ENCODE results near the gene SPPL2C.

SPPL2C gene

GRCh38 chr17:45828582-45829133 is 16.0 kb upstream of the SPPL2C start:
- DNase-seq (ENCODE audit: low read depth) = no peak

DNA sequence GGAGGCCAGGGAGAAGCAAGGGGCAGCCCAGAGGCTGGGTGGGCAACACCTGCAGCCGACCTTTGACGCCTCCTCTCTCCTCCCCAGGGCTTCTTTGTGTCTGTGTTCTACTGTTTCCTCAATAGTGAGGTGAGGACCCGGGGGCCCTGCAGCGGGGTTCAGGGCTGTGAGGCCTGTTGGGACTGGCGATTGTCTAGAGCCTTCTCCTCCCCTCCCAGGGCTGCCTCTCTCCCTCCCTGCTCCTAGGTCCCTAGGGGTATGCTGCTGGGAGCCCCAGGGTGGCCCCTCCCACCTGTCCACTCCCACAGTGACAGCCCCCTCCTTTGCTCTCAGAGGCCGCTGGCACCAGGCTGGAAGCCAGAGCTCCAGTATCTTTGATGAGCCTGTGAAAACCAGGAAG is 10.8 kb upstream of the SPPL2C start:
- DNase-seq (ENCODE audit: low read depth) = no peak

DNA sequence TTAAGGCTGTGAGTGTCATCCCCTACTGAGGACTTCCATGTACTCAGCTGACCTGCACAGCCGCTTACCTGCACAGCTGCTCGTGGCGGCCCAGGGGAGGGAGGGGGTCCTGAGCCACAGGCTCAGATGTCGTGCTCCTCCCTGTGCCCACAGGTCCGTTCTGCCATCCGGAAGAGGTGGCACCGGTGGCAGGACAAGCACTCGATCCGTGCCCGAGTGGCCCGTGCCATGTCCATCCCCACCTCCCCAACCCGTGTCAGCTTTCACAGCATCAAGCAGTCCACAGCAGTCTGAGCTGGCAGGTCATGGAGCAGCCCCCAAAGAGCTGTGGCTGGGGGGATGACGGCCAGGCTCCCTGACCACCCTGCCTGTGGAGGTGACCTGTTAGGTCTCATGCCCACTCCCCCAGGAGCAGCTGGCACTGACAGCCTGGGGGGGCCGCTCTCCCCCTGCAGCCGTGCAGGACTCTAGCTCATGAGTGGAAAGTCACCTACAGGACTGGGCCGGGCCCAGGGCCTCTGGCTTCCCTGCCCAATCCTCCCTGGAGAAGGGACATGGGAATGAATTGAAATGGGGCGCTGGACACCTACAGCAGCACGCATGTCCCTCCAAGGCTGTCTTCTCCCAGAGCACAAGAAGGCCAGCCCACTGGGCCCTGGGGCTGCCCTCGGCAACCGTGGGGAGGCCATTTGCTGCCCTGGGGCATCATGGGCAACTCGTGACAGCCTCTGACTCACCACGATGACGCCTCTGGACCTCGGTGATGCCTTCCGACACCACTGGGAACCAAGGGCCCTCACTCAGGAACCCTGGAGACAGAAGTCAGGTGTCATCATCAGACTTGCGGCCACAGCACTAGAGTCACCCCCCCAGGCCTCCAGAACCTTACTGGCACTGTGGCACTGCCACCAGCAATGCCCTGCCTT is 9.9 kb upstream of the SPPL2C start:
- DNase-seq (ENCODE audit: low read depth) = no peak

- no peak for DNase-seq (ENCODE audit: low read depth)
Observed at GRCh38 chr17:45835481-45835880, 9.2 kb upstream of the SPPL2C start.

DNA sequence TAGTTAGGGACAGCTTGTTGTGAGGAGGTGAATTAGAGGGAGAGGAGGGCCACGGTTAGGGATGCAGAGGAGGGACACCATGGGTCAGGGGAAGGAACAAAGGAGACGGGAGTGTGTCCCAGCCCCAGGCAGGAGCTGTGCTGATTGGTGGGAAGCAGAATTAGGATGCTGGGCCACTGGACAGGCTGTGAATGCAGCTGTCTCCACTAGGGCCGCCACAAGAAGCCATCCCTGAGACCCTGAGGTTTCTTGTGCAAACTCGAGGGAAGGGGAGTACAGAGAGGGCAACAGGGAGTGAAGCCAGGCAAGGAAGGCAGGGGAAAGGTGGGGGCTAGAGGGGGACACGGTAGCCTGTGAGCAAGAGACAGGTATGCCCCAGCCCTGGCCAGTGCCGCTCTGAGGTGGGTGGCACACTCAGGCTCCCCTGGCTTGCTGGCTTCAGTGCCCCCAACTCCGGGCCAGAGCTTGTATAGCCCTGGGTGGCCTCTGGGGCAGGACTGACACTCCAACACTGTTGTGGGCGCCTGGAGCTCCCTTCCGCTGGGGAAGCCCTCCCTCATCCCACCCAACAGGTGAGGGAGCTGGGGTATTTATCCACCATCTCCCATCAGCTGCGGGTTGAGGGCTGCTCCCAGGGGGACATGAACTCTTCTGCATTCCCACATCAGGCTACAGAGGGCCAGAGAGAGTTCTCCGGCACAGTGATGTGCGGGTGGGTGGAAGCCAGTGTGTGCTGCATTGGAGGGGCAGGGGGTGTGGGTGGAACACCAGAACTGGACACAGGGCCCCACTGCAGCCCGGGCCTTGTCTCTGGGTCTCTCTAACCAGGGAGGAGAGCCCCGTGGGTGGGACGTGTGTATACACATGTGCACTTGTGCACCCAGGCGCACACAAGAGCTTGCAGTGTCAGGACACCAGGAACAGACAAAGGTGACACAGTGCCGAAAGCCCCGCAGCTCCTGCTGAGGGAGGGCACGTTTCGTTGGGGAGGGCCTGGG is 8.3 kb upstream of the SPPL2C start:
- DNase-seq (ENCODE audit: low read depth) = no peak

DNA sequence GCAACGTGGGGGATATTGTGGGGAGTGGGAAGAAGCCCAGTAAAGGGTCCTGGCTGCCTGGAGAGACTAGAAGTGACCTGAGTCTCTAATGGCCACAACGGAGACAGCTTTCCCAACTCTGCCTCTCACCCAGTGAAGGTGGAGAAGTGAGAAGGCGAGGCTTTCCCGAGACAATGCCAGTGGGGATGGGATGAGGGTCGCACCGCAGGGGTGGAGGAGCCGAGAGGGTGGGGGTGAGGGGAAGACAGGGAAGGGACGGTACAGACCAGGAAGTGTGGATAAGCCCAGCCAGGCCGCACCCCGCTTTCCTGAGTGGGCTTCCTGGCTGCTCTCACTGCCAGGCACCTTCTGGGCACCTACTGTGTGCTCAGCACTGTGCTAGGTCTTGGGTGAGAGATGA is 7.5 kb upstream of the SPPL2C start:
- no peak for DNase-seq (ENCODE audit: low read depth)

DNA sequence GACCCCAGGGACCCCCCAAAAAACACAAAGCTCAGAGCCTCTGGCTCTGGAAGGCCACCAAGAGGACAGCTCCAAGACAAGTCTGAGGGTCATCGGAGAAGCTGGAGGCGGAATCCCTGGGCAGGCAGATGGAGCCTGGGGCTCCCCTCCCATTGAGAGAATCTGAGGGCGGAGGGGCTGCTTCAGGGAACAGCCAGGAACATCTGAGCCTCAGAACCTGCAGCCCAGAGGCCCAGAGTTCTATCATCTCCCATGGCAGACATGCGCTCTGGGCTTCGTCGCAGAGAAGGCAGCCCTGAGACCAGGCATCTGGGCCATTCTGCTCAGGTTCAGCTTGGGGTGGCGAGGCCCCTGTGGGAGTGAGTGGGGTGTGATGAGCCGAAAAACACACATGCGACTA is 7.1 kb upstream of the SPPL2C start:
- no peak for DNase-seq (ENCODE audit: low read depth)

- DNase-seq (ENCODE audit: low read depth) = no peak
Observed at GRCh38 chr17:45838751-45839295, 5.9 kb upstream of the SPPL2C start.

GRCh38 chr17:45839442-45839841 is 5.2 kb upstream of the SPPL2C start:
- DNase-seq (ENCODE audit: low read depth) = no peak

DNA sequence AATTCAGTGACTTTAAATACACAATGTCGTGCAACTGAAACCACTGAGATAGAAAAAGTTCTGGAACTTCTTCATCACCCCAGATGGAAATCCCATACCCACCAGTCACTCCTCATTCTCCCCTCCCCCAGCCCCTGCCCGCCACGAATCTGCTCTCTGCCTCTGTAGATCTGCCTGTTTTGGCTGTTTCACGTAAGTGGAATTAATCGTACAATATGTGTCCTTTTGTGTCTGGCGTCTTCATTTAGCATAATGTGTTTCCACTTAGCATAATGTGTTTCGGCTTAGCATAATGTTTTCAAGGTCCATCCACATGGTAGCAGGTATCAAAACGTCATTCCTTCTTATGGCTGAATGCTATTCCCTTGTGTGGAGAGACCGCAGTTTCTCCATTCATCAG is 3.5 kb upstream of the SPPL2C start:
- DNase-seq (ENCODE audit: low read depth) = no peak

GRCh38 chr17:45841883-45842525 is 2.7 kb upstream of the SPPL2C start:
- no peak for DNase-seq (ENCODE audit: low read depth)

GRCh38 chr17:45843722-45844121 is 959 bp upstream of the SPPL2C start:
- DNase-seq (ENCODE audit: low read depth) = no peak

- DNase-seq (ENCODE audit: low read depth) = no peak
Observed at GRCh38 chr17:45845376-45846185, 900 bp downstream of the SPPL2C start.

DNA sequence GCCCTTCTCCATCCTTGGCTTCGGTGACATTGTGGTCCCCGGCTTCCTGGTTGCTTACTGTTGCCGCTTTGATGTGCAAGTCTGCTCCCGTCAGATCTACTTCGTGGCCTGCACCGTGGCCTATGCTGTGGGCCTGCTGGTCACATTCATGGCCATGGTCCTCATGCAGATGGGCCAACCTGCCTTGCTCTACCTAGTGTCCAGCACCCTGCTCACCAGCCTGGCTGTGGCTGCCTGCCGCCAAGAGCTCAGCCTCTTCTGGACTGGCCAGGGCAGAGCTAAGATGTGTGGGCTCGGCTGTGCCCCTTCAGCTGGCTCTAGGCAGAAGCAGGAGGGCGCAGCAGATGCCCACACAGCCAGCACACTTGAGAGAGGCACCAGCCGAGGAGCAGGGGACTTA is 1.5 kb downstream of the SPPL2C start:
- no peak for DNase-seq (ENCODE audit: low read depth)

GRCh38 chr17:45846646-45847045 is 2.0 kb downstream of the SPPL2C start:
- DNase-seq (ENCODE audit: low read depth) = no peak

DNA sequence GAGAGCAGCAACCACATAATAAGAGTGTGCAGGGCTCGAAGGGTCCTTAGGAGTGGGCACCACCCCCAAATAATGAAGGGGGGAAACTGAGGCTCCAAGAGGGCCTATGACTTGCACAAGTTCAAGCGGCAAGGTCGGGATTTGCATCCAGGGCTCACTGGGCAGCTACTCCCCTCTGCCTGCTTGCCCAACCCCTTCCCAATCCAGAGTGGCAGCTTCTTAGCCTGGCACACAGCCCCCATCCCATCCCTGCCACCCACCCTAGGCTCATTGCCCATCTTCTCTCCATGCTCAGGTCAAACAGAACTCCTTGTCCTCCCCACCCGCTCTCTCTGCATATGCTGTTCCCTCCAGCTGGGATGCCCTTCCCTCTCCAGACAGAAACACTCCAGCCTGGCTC is 2.4 kb downstream of the SPPL2C start:
- DNase-seq (ENCODE audit: low read depth) = no peak

DNA sequence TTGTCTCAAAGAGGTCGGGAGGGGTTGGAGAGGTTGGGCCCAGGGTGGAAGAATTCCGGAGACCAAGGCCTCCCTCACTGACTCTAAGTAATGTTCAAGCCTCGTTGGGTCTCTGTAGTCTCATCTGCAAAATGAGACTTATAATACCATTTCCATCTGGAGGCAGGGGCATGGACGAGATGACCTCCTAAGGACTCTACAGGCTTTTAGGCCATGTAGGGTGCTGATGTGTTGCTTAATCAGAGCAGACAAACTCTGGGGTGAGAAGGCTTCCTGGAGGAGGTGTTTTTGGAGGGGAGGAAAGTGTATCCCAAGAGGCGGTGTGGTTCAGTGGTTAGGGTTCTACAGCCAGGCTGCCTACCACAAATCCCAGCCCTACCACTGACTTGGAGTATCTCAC is 3.1 kb downstream of the SPPL2C start:
- no peak for DNase-seq (ENCODE audit: low read depth)

- no peak for DNase-seq (ENCODE audit: low read depth)
Observed at GRCh38 chr17:45848405-45848804, 3.7 kb downstream of the SPPL2C start.

- DNase-seq (ENCODE audit: low read depth) = no peak
Observed at GRCh38 chr17:45848868-45849535, 4.3 kb downstream of the SPPL2C start.

DNA sequence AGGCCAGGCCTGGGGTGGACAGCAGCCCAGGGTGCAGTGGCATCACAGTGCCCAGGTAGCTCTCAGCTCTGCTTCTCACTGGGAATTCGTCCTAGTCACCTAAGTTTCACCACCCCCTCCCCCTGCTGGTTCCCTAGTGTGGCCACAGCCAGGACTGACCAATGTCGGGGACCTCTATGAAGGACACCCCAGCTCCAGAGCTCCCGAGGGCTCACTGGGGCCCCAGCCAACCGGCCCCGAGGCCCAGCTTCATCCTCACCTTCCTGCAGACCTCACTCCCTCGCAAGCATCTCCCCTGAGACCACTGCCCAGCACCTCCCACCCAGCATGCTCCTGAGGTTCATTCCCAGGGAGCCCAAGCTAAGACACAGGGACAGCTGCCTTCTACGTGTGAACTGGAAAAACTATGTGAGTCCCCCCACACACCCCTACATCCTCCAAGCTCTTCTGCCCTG is 4.9 kb downstream of the SPPL2C start:
- DNase-seq (ENCODE audit: low read depth) = no peak

Measured in T-helper 22 cell (primary cell).